Common myeloid progenitor, CD34-positive (primary cell): ENCODE data around the gene TRAPPC8.
"Not testable (repeated sequence)": the region's sequence is repeated elsewhere in the genome, so short reads cannot be mapped to it uniquely, and the experiment has no call there.

ENCODE experiments used
- CTCF ChIA-PET: fragments of 350-600 bp; sonication (Branson Sonifier 250); formaldehyde crosslinking; loops from one replicate; lab custom pipeline; 2021; ENCODE audit warnings: antibody characterized with exemption; lab: Charles Lee
- POLR2A ChIA-PET: fragments of 350-600 bp; sonication (Branson Sonifier 250); formaldehyde crosslinking; loops from one replicate; lab custom pipeline; 2021; ENCODE audit warnings: antibody characterized with exemption; lab: Charles Lee
- DNase-seq, 3 donors: peaks; one replicate each; pipeline versions ENCODE4 v3.0.0 to v3.0.0-alpha.2; 2013
- H3K27ac ChIP-seq, 2 experiments: 1 replicate in 1 of 2; 2 replicates in 1 of 2; pipeline ENCODE4 v1.7.0; 2013; ENCODE audit warnings: inconsistent platforms in 2 of 2, low read length in 2 of 2, mild to moderate bottlenecking in 2 of 2, low read depth in 1 of 2, moderate library complexity in 1 of 2; ENCODE audit not compliant: severe bottlenecking in 2 of 2, insufficient read depth in 1 of 2, poor library complexity in 1 of 2
- H3K27me3 ChIP-seq, 5 experiments: replicated peaks in 2 of 5; 1 replicate in 3 of 5; 2 replicates in 2 of 5; pipeline versions ENCODE4 v1.6.1 to v1.7.0; 2013; ENCODE audit warnings: low read length in 4 of 5, mild to moderate bottlenecking in 2 of 5, moderate library complexity in 2 of 5, inconsistent platforms in 1 of 5; ENCODE audit not compliant: insufficient read depth in 5 of 5, control insufficient read depth in 4 of 5
- H3K36me3 ChIP-seq, 4 experiments: 1 replicate in 2 of 4; 2 replicates in 2 of 4; pipeline versions ENCODE4 v1.6.1 to v1.7.0; 2013; ENCODE audit warnings: low read length in 3 of 4, control low read depth in 1 of 4, mild to moderate bottlenecking in 1 of 4; ENCODE audit not compliant: control insufficient read depth in 4 of 4, insufficient read depth in 4 of 4
- H3K4me1 ChIP-seq, 4 experiments: 1 replicate in 3 of 4; 2 replicates in 1 of 4; pipeline versions ENCODE4 v1.6.1 to v1.7.1; 2013; ENCODE audit warnings: low read length in 3 of 4, mild to moderate bottlenecking in 3 of 4, control low read depth in 1 of 4, inconsistent platforms in 1 of 4, moderate library complexity in 1 of 4; ENCODE audit not compliant: control insufficient read depth in 4 of 4, insufficient read depth in 4 of 4; ENCODE audit errors: control extremely low read depth in 1 of 4
- H3K4me3 ChIP-seq, 7 experiments: 1 replicate in 4 of 7; 2 replicates in 3 of 7; pipeline versions ENCODE4 v1.5.1 to v1.7.0; 2013; ENCODE audit warnings: mild to moderate bottlenecking in 7 of 7, low read length in 6 of 7, moderate library complexity in 6 of 7, inconsistent platforms in 2 of 7, low read depth in 2 of 7, control low read depth in 1 of 7; ENCODE audit not compliant: insufficient read depth in 4 of 7, control insufficient read depth in 1 of 7; ENCODE audit errors: extremely low read depth in 1 of 7
- H3K9me3 ChIP-seq, 5 experiments: 1 replicate in 4 of 5; 2 replicates in 1 of 5; pipeline versions ENCODE4 v1.6.1 to v1.7.1; 2013; ENCODE audit warnings: low read length in 4 of 5, mild to moderate bottlenecking in 2 of 5, inconsistent platforms in 1 of 5, low read depth in 1 of 5, moderate library complexity in 1 of 5; ENCODE audit not compliant: control insufficient read depth in 4 of 5, insufficient read depth in 2 of 5; ENCODE audit errors: control extremely low read depth in 1 of 5
- WGBS: methylation state at CpG from one replicate; pipeline ENCODE4 v1.1.5; 2013; ENCODE audit not compliant: insufficient coverage; 5-methylcytosine and 5-hydroxymethylcytosine counted together

Gene TRAPPC8

GRCh38 chr18:31899771-31900170 lies 43.2 kb downstream of the TRAPPC8 start:
- 91% methylated on average over 7 of the region's 7 CpGs for WGBS
- CTCF ChIA-PET, result interaction anchor here (0.6 kb wide), 1 partner anchor 266 kb away, joined by 3 read pairs; no protein-coding TSS in a partner anchor
- peaks cover 22 to 77% (median 36%) of the 10 kb centered on the region in 4 experiments for H3K36me3 ChIP-seq
- POLR2A ChIA-PET, H3K9me3 ChIP-seq, H3K27ac ChIP-seq, H3K4me3 ChIP-seq, H3K27me3 ChIP-seq, DNase-seq, H3K4me1 ChIP-seq: not testable (repeated sequence)

- H3K36me3 ChIP-seq, result peaks cover 7 to 69% (median 34%) of the 10 kb centered on the region in 4 experiments
- H3K4me1 ChIP-seq, result no peaks in the 10 kb centered on the region
- H3K27me3 ChIP-seq, result no peaks in the 10 kb centered on the region
- no peak overlapping the region for H3K27ac ChIP-seq
- CTCF ChIA-PET, result no interaction called here
- no peak overlapping the region for H3K4me3 ChIP-seq
- no peaks in the 10 kb centered on the region for H3K9me3 ChIP-seq
- POLR2A ChIA-PET, result no interaction called here
- no CpG with 5 or more reads among the region's 4 CpGs for WGBS
- DNase-seq, result no peak
Measured at GRCh38 chr18:31892936-31893335, 50.0 kb downstream of the TRAPPC8 start.

- DNase-seq, result no peak
- 100% methylated on average over 1 of the region's 3 CpGs for WGBS
- no peaks in the 10 kb centered on the region for H3K4me1 ChIP-seq
- H3K9me3 ChIP-seq, result no peaks in the 10 kb centered on the region
- no peak overlapping the region for H3K4me3 ChIP-seq
- ChIA-PET CTCF (interaction anchor here (1.2 kb wide), 1 partner anchor 13 kb away, joined by 3 read pairs; no protein-coding TSS in a partner anchor), POLR2A (interaction anchor here (0.7 kb wide), 1 partner anchor 60 kb away, joined by 3 read pairs; no protein-coding TSS in a partner anchor)
- H3K27me3 ChIP-seq, result no peaks in the 10 kb centered on the region
- peaks cover 7 to 62% (median 30%) of the 10 kb centered on the region in 4 experiments for H3K36me3 ChIP-seq
- no peak overlapping the region for H3K27ac ChIP-seq
Measured at GRCh38 chr18:31891566-31891965, 51.4 kb downstream of the TRAPPC8 start.

GRCh38 chr18:31884020-31884419 lies 58.9 kb downstream of the TRAPPC8 start:
- peaks cover 2 to 21% (median 5%) of the 10 kb centered on the region in 5 experiments for H3K9me3 ChIP-seq
- WGBS, result 94% methylated on average over 3 of the region's 4 CpGs
- ChIA-PET CTCF (no interaction called here), POLR2A (no interaction called here)
- no peak overlapping the region for H3K4me3 ChIP-seq
- H3K4me1 ChIP-seq, result no peaks in the 10 kb centered on the region
- no peaks in the 10 kb centered on the region for H3K27me3 ChIP-seq
- no peak for DNase-seq
- peaks cover 19 to 64% (median 27%) of the 10 kb centered on the region in 4 experiments for H3K36me3 ChIP-seq
- H3K27ac ChIP-seq, result no peak overlapping the region

GRCh38 chr18:31880186-31880898 lies 62.6 kb downstream of the TRAPPC8 start:
- DNase-seq, result no peak
- H3K27ac ChIP-seq, result no peak overlapping the region
- no peak overlapping the region for H3K4me3 ChIP-seq
- no CpG with 5 or more reads among the region's 1 CpG for WGBS
- ChIA-PET CTCF (no interaction called here), POLR2A (no interaction called here)
- peaks cover 26 to 72% (median 34%) of the 10 kb centered on the region in 4 experiments for H3K36me3 ChIP-seq
- H3K9me3 ChIP-seq, result peaks cover 2 to 21% (median 6%) of the 10 kb centered on the region in 5 experiments
- H3K27me3 ChIP-seq, result no peaks in the 10 kb centered on the region
- no peaks in the 10 kb centered on the region for H3K4me1 ChIP-seq

- DNase-seq, result no peak
- Histone ChIP-seq H3K27ac (no peak overlapping the region), H3K27me3 (no peaks in the 10 kb centered on the region), H3K36me3 (peaks cover 22 to 81% (median 38%) of the 10 kb centered on the region in 4 experiments), H3K4me1 (no peaks in the 10 kb centered on the region), H3K4me3 (no peak overlapping the region), H3K9me3 (peaks cover 2 to 21% (median 6%) of the 10 kb centered on the region in 5 experiments)
- ChIA-PET POLR2A (no interaction called here), CTCF (no interaction called here)
- WGBS, result 100% methylated on average over 3 of the region's 4 CpGs
Measured at GRCh38 chr18:31878358-31878757, 64.6 kb downstream of the TRAPPC8 start.

- Histone ChIP-seq H3K4me3 (no peak overlapping the region), H3K27ac (no peak overlapping the region), H3K36me3 (peaks cover 22 to 80% (median 38%) of the 10 kb centered on the region in 4 experiments), H3K27me3 (no peaks in the 10 kb centered on the region), H3K9me3 (peaks cover 2 to 21% (median 6%) of the 10 kb centered on the region in 5 experiments), H3K4me1 (no peaks in the 10 kb centered on the region)
- WGBS, result 100% methylated on average over 2 of the region's 5 CpGs
- ChIA-PET POLR2A (no interaction called here), CTCF (no interaction called here)
- no peak for DNase-seq
Measured at GRCh38 chr18:31877900-31878299, 65.0 kb downstream of the TRAPPC8 start.
